GM12878 (cell line): Measurements from ENCODE around the gene IKZF1. TPM values are rescaled to one million over a fixed set of nuclear protein-coding genes. Genes with fewer than 3 reads are reported as not detected.

Source experiments
- ATAC-seq: fragments of 200-7000 bp; cut with Tn5 transposase; 3 replicates; pipeline ENCODE4 v1.9.1; 2020; ENCODE audit warnings: mild to moderate bottlenecking, moderate library complexity
- BruUV-seq: library from RNA; stranded (reverse); fragments of 400-500 nt; replicated peaks from 2 replicates; lab custom pipeline; 2021; lab: Mats Ljungman, UMichigan
- CTCF ChIA-PET: fragments of 300-600 bp; sonication (Branson Sonifier 250); formaldehyde crosslinking; extraction: SDS; loops from one replicate; lab custom pipeline; 2021; ENCODE audit warnings: inconsistent platforms; lab: Yijun Ruan, JAX
- POLR2A ChIA-PET: fragments of 350-600 bp; formaldehyde crosslinking; extraction: SDS; loops from one replicate; lab custom pipeline; 2021; ENCODE audit warnings: inconsistent platforms; lab: Charles Lee
- RAD21 ChIA-PET: fragments of 300-600 bp; sonication (Branson Sonifier 250); formaldehyde crosslinking; loops from one replicate; lab custom pipeline; 2023; ENCODE audit warnings: antibody characterized with exemption; ENCODE audit not compliant: unreplicated experiment; lab: Charles Lee
- SMC1A ChIA-PET: fragments of 300-600 bp; sonication (Branson Sonifier 250); formaldehyde crosslinking; loops from one replicate; lab custom pipeline; 2023; ENCODE audit not compliant: unreplicated experiment, uncharacterized antibody; lab: Charles Lee
- DNase-seq: peaks from one replicate; pipeline ENCODE4 v3.0.0-alpha.2; 2011; ENCODE audit warnings: low read depth, low spot score
- FAIRE-seq: peaks from 3 replicates; lab custom pipeline; 2011; peaks lifted over from hg19 to GRCh38; lab: Jason Lieb, UNC
- H2AFZ ChIP-seq: 2 replicates; pipeline ENCODE4 v1.6.0; 2011; ENCODE audit warnings: low read depth, low read length, control low read depth; ENCODE audit not compliant: control insufficient read depth
- H3K27ac ChIP-seq: 2 replicates; pipeline ENCODE4 v1.5.1; 2011; ENCODE audit warnings: control low read depth; ENCODE audit not compliant: control insufficient read depth, insufficient read depth
- H3K27me3 ChIP-seq, 2 experiments: replicated peaks in 1 of 2; 2 replicates each; pipeline versions ENCODE4 v1.6.0 to v1.6.1; 2011; ENCODE audit warnings: low read length in 1 of 2; ENCODE audit not compliant: control insufficient read depth in 2 of 2, insufficient read depth in 2 of 2
- H3K36me3 ChIP-seq, 2 experiments: 2 replicates each; pipeline ENCODE4 v1.5.1; 2011; ENCODE audit warnings: low read length in 1 of 2; ENCODE audit not compliant: control insufficient read depth in 2 of 2, insufficient read depth in 2 of 2
- H3K4me1 ChIP-seq: 2 replicates; pipeline ENCODE4 v1.6.1; 2011; ENCODE audit warnings: mild to moderate bottlenecking, low read length, moderate library complexity, mixed read lengths; ENCODE audit not compliant: control insufficient read depth, insufficient read depth
- H3K4me2 ChIP-seq: 2 replicates; pipeline ENCODE4 v1.6.0; 2011; ENCODE audit warnings: control low read depth; ENCODE audit not compliant: control insufficient read depth, insufficient read depth
- H3K4me3 ChIP-seq: fragments of 200-600 bp; sonication (generic); 2 replicates; pipeline ENCODE4 v1.5.1; 2016
- H3K79me2 ChIP-seq: 2 replicates; pipeline ENCODE4 v1.6.0; 2011; ENCODE audit warnings: low read length; ENCODE audit not compliant: control insufficient read depth, insufficient read depth
- H3K9ac ChIP-seq: 2 replicates; pipeline ENCODE4 v1.8.0; 2011; ENCODE audit warnings: low read length, control low read depth, mixed read lengths; ENCODE audit not compliant: control insufficient read depth, insufficient read depth
- H3K9me3 ChIP-seq: replicated peaks from 3 replicates; pipeline ENCODE4 v1.5.1; 2011; ENCODE audit warnings: mild to moderate bottlenecking, low read length; ENCODE audit not compliant: control insufficient read depth, insufficient read depth
- H4K20me1 ChIP-seq: 2 replicates; pipeline ENCODE4 v1.6.0; 2011; ENCODE audit not compliant: control insufficient read depth, insufficient read depth
- FOS ChIP-seq: IDR thresholded peaks from 3 replicates; pipeline ENCODE4 v1.6.1; 2011; ENCODE audit warnings: borderline replicate concordance; ENCODE audit not compliant: insufficient read length; ENCODE audit errors: extremely low read depth
- FOXM1 ChIP-seq: IDR thresholded peaks from 2 replicates; pipeline ENCODE4 v1.6.1; 2012; ENCODE audit warnings: low read depth, mild to moderate bottlenecking, inconsistent platforms, low read length, moderate library complexity
- KAT2A ChIP-seq: conservative IDR thresholded peaks from 2 replicates; pipeline ENCODE4 v1.6.1; 2011; ENCODE audit warnings: low read depth, low read length; ENCODE audit not compliant: control insufficient read depth
- NFYA ChIP-seq: IDR thresholded peaks from 2 replicates; pipeline ENCODE4 v1.6.1; 2011; ENCODE audit warnings: low read depth, mild to moderate bottlenecking, low read length, improper control_type of control experiment, borderline replicate concordance
- PML ChIP-seq: IDR thresholded peaks from 2 replicates; pipeline ENCODE4 v1.6.1; 2012; ENCODE audit warnings: low read length, inconsistent platforms
- SMC3 ChIP-seq: IDR thresholded peaks from 2 replicates; pipeline ENCODE4 v1.6.1; 2011; ENCODE audit warnings: low read length, improper control_type of control experiment, borderline replicate concordance
- WGBS: methylation state at CpG from one replicate; pipeline ENCODE4 v1.1.6; 2016; ENCODE audit warnings: low lambda C conversion rate; ENCODE audit not compliant: insufficient replicate concordance, insufficient coverage; ENCODE audit errors: missing lambda C conversion rate; 5-methylcytosine and 5-hydroxymethylcytosine counted together
- in situ Hi-C: fragments of 300-500 bp; cut with MboI; formaldehyde crosslinking; loops from 9 replicates; pipeline ENCODE4 v1.14.3; 2018; ENCODE audit warnings: mixed read lengths
- intact Hi-C: fragments of 100-400 bp; cut with micrococcal nuclease; formaldehyde crosslinking; loops from one replicate; pipeline ENCODE4 v1.14.2; 2022; ENCODE audit not compliant: unreplicated experiment
- polyA plus RNA-seq, 11 experiments: library from polyadenylated mRNA; depleted of rRNA in 4 of 11; unstranded in 6 of 11; stranded (reverse) in 5 of 11; fragments of >200 nt; fragmentation: Nextera tagmentation in 4 of 11; fragmentation: Illumina TruSeq in 1 of 11; extraction: Ambion mirVana in 4 of 11; extraction: Trizol in 1 of 11; gene quantifications; 1 replicate in 1 of 11; 2 replicates in 10 of 11; pipeline versions ENCODE4 v1.2.1 to v1.2.3, GENCODE V29; 2011 to 2016; ENCODE audit warnings: inconsistent platforms in 2 of 11, missing spikeins in 2 of 11, low read depth in 1 of 11
- total RNA-seq, 4 experiments: library from RNA; depleted of rRNA in 3 of 4; stranded (reverse); fragments of >200 nt in 3 of 4; fragmentation: Illumina TruSeq in 1 of 4; extraction: Trizol in 1 of 4; gene quantifications; 2 replicates each; pipeline versions ENCODE4 v1.2.1 to v1.2.3, GENCODE V29; 2013 to 2021

IKZF1 gene
- total and polyA plus RNA-seq, 10 of the 15 experiments (the other 5 are each of a cell fraction or from before 2014, with no cell fraction given) = 27.2 to 125 (median 71.6) TPM

DNA sequence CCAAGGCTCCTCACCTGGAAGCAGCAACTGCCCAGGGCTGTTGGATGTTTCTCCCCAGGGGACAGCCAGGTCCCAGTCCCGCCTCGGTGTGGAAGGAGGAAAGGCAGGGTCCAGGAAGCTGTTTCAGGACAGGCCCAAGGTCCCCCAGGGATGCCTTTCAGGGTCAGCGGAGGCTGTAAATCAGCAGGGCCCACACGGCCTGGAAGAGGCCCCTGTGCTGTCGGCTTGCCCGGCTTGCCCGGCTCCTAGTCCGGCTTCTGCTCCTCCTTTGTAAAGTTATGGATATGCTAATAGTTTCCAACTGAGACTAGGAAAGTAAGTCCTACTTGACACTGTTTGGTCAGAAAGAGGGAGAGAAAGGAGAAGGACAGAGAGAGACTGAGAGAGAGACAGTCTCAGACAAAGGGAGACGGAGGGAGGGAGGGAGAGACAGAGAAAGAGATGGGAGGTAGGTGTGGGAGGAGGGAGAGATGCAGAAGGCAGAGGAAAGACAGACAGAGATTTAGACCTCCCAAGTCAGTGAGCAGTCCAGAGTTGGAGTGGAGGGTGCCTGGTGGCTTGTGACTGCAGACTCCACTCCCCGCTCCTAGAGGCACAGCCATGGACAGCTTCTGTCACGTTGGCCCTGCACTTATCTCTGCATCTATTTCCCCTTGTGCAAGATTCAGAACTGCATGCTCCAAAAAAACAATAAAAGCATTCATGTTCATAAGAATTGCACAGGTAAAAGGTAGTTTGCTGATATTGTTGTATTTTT lies 10.5 kb downstream of the IKZF1 start:
- Histone ChIP-seq H3K4me1 (peaks cover 41% of the 10 kb centered on the region), H3K9me3 (no peaks in the 10 kb centered on the region), H2AFZ (no peak overlapping the region), H4K20me1 (no peaks in the 10 kb centered on the region; the same call in 1 of the 2 replicates), H3K9ac (peak overlapping the region; percentile 2; the same call in 1 of the 2 replicates), H3K4me2 (peak overlapping the region; percentile 82), H3K4me3 (peak overlapping the region; percentile 23; the same call in 1 of the 2 replicates), H3K79me2 (peaks cover 93% of the 10 kb centered on the region), H3K36me3 (peaks cover 3 to 12% of the 10 kb centered on the region in 2 experiments; a peak in 3 of 4 replicates), H3K27me3 (no peaks in the 10 kb centered on the region), H3K27ac (peak overlapping the region; percentile 42)
- intact Hi-C loops = no loop called here
- SMC1A ChIA-PET = interaction anchor here (0.8 to 12.9 kb wide), 20 partner anchors 8 to 194 kb away, joined by 3 to 356 read pairs (median 12); partner anchors contain the start of gene IKZF1
- no TSS peak for BruUV-seq
- in situ Hi-C loops = no loop called here
- DNase-seq (no peak), ATAC-seq (peak; percentile 5; the same call in 2 of the 3 replicates), FAIRE-seq (no peak)
- WGBS = 3% methylated on average over 11 of the region's 11 CpGs
- CTCF ChIA-PET = interaction anchor here (0.6 to 14.5 kb wide), 12 partner anchors 10 to 170 kb away, joined by 4 to 250 read pairs (median 6); no protein-coding TSS in a partner anchor
- RAD21 ChIA-PET = interaction anchor here (0.7 to 13.0 kb wide), 12 partner anchors 10 to 110 kb away, joined by 3 to 293 read pairs (median 8); partner anchors contain the start of gene IKZF1
- TF ChIP-seq FOXM1 (no peak), SMC3 (no peak), NFYA (no peak), PML (no peak), FOS (no peak), KAT2A (no peak)
- POLR2A ChIA-PET = interaction anchor here (0.8 to 12.6 kb wide), 8 partner anchors 8 to 43 kb away, joined by 3 to 165 read pairs (median 4); partner anchors contain the start of gene IKZF1
